Mammary epithelial cell (primary cell): Measurements from ENCODE around the gene ZKSCAN5.

Experiments used
- CTCF ChIP-seq, 2 donors: IDR thresholded peaks in 1 of 2; conservative IDR thresholded peaks in 1 of 2; 2 replicates each; pipeline ENCODE4 v1.5.1; 2011 to 2012; ENCODE audit warnings: inconsistent platforms in 2 of 2, low read length in 2 of 2, mild to moderate bottlenecking in 2 of 2, control low read depth in 1 of 2, low read depth in 1 of 2; ENCODE audit not compliant: insufficient read depth in 1 of 2; ENCODE audit errors: extremely low read depth in 1 of 2
- EZH2 ChIP-seq: IDR thresholded peaks from 2 replicates; pipeline ENCODE4 v1.6.1; 2012; ENCODE audit warnings: low read length, inconsistent platforms, borderline replicate concordance

GRCh38 chr7:99490878-99491277, 13.6 kb upstream of the ZKSCAN5 start:
- TF ChIP-seq EZH2, result no peak
- TF ChIP-seq CTCF (conservative IDR thresholded peaks at IDR 0.05 in 1 of 2, IDR thresholded peaks at IDR 0.05 in 1 of 2; ENCODE audit: extremely low read depth in 1 of 2, insufficient read depth in 1 of 2, low read depth in 1 of 2, low read length in 2 of 2), result no peak
